ENCODE results near the gene SMC3. TPM values are rescaled to one million over a fixed set of nuclear protein-coding genes. Genes with fewer than 3 reads are reported as not detected.

Gene SMC3
- total RNA-seq, 1 experiment from 2014 or later = 64.3 TPM

GRCh38 chr10:110544958-110545537, 22.4 kb upstream of the SMC3 start:
- no peak overlapping the region for H3K27ac ChIP-seq (ENCODE audit: low read depth, low read length)
- no peak overlapping the region for H3K9ac ChIP-seq (ENCODE audit: low read length)
- BruUV-seq (replicated peaks) = no TSS peak
- no peaks in the 10 kb centered on the region for H4K20me1 ChIP-seq (ENCODE audit: insufficient read depth)
- H3K4me2 ChIP-seq (ENCODE audit: low read length) = no peak overlapping the region
- H3K27me3 ChIP-seq (ENCODE audit: insufficient read depth, low read length) = no peaks in the 10 kb centered on the region
- TF ChIP-seq RAD21 (IDR thresholded peaks at IDR 0.05; ENCODE audit: low read depth) = no peak
- no peak for TF ChIP-seq SIN3A (IDR thresholded peaks at IDR 0.05; ENCODE audit: low read depth)
- TF ChIP-seq REST (IDR thresholded peaks at IDR 0.05; ENCODE audit: low read depth) = no peak
- TF ChIP-seq, protein P1, sequence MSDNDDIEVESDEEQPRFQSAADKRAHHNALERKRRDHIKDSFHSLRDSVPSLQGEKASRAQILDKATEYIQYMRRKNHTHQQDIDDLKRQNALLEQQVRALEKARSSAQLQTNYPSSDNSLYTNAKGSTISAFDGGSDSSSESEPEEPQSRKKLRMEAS (IDR thresholded peaks at IDR 0.05) = no peak
- TF ChIP-seq ZFX (IDR thresholded peaks at IDR 0.05) = no peak
- TF ChIP-seq, protein P2, sequence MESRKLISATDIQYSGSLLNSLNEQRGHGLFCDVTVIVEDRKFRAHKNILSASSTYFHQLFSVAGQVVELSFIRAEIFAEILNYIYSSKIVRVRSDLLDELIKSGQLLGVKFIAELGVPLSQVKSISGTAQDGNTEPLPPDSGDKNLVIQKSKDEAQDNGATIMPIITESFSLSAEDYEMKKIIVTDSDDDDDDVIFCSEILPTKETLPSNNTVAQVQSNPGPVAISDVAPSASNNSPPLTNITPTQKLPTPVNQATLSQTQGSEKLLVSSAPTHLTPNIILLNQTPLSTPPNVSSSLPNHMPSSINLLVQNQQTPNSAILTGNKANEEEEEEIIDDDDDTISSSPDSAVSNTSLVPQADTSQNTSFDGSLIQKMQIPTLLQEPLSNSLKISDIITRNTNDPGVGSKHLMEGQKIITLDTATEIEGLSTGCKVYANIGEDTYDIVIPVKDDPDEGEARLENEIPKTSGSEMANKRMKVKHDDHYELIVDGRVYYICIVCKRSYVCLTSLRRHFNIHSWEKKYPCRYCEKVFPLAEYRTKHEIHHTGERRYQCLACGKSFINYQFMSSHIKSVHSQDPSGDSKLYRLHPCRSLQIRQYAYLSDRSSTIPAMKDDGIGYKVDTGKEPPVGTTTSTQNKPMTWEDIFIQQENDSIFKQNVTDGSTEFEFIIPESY (IDR thresholded peaks at IDR 0.05; ENCODE audit: extremely low read depth, insufficient replicate concordance, low read length) = no peak
- TF ChIP-seq ZNF274 (IDR thresholded peaks at IDR 0.05; ENCODE audit: low read depth, low read length) = no peak
- TF ChIP-seq, protein P3, sequence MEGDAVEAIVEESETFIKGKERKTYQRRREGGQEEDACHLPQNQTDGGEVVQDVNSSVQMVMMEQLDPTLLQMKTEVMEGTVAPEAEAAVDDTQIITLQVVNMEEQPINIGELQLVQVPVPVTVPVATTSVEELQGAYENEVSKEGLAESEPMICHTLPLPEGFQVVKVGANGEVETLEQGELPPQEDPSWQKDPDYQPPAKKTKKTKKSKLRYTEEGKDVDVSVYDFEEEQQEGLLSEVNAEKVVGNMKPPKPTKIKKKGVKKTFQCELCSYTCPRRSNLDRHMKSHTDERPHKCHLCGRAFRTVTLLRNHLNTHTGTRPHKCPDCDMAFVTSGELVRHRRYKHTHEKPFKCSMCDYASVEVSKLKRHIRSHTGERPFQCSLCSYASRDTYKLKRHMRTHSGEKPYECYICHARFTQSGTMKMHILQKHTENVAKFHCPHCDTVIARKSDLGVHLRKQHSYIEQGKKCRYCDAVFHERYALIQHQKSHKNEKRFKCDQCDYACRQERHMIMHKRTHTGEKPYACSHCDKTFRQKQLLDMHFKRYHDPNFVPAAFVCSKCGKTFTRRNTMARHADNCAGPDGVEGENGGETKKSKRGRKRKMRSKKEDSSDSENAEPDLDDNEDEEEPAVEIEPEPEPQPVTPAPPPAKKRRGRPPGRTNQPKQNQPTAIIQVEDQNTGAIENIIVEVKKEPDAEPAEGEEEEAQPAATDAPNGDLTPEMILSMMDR (IDR thresholded peaks at IDR 0.05 in 2 of 3, conservative IDR thresholded peaks at IDR 0.05 in 1 of 3; ENCODE audit: borderline replicate concordance in 1 of 3, insufficient read depth in 1 of 3, low read depth in 2 of 3, low read length in 2 of 3) = no peak
- RAD21 ChIA-PET (ENCODE audit: low non-redundant PET in 1 of 2, low total read pairs in 2 of 2, uncharacterized antibody in 2 of 2, unreplicated experiment in 2 of 2) = no interaction called here
- no peak for DNase-seq (ENCODE audit: low read depth, low spot score)
- H2AFZ ChIP-seq (ENCODE audit: low read depth, low read length, poor library complexity, severe bottlenecking) = no peak overlapping the region
- no peaks in the 10 kb centered on the region for H3K9me2 ChIP-seq (ENCODE audit: insufficient read depth)
- no peaks in the 10 kb centered on the region for H3K79me2 ChIP-seq (ENCODE audit: insufficient read depth, low read length)
- CTCF ChIA-PET = interaction anchor here (1.0 to 1.5 kb wide), 4 partner anchors 13 to 240 kb away, joined by 3 to 5 read pairs (median 3); partner anchors contain the start of gene SMNDC1
- ATAC-seq = no peak
- H3K36me3 ChIP-seq (ENCODE audit: control insufficient read depth in 1 of 2, insufficient read depth in 2 of 2, low read length in 2 of 2) = no peaks in the 10 kb centered on the region
- H3K9me3 ChIP-seq (ENCODE audit: control insufficient read depth in 1 of 2, insufficient read depth in 1 of 2, low read depth in 1 of 2, low read length in 2 of 2) = no peaks in the 10 kb centered on the region
- POLR2A ChIA-PET = no interaction called here
- intact Hi-C loops (cut with micrococcal nuclease) = no loop called here
- peaks cover 0 to 11% of the 10 kb centered on the region in 2 experiments; a peak in 2 of 4 replicates for H3K4me1 ChIP-seq (ENCODE audit: control insufficient read depth in 1 of 2, insufficient read depth in 2 of 2, low read length in 2 of 2)
- H3K4me3 ChIP-seq (replicated peaks in 1 of 2; ENCODE audit: low read depth in 1 of 2, low read length in 2 of 2) = no peak overlapping the region

Measured in HCT116 (cell line).